ENCODE results near the gene TRIM27.

- no peak for TF ChIP-seq EZH2 (IDR thresholded peaks at IDR 0.05; ENCODE audit: borderline replicate concordance, low read length)
- TF ChIP-seq, protein P1, sequence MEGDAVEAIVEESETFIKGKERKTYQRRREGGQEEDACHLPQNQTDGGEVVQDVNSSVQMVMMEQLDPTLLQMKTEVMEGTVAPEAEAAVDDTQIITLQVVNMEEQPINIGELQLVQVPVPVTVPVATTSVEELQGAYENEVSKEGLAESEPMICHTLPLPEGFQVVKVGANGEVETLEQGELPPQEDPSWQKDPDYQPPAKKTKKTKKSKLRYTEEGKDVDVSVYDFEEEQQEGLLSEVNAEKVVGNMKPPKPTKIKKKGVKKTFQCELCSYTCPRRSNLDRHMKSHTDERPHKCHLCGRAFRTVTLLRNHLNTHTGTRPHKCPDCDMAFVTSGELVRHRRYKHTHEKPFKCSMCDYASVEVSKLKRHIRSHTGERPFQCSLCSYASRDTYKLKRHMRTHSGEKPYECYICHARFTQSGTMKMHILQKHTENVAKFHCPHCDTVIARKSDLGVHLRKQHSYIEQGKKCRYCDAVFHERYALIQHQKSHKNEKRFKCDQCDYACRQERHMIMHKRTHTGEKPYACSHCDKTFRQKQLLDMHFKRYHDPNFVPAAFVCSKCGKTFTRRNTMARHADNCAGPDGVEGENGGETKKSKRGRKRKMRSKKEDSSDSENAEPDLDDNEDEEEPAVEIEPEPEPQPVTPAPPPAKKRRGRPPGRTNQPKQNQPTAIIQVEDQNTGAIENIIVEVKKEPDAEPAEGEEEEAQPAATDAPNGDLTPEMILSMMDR (conservative IDR thresholded peaks at IDR 0.05 in 1 of 2, IDR thresholded peaks at IDR 0.05 in 1 of 2; ENCODE audit: extremely low read depth in 1 of 2, insufficient read depth in 1 of 2, low read depth in 1 of 2, low read length in 2 of 2), result no peak
These were observed 18.1 kb upstream of the TRIM27 start for GRCh38 chr6:28941684-28942448.

All from mammary epithelial cell (primary cell).